ENCODE data around the gene NCAPG2.

- no peak for TF ChIP-seq POLR2A (IDR thresholded peaks at IDR 0.05)
- TF ChIP-seq CTCF (IDR thresholded peaks at IDR 0.05), result no peak
- no peak for TF ChIP-seq EP300 (IDR thresholded peaks at IDR 0.05)
Observed at GRCh38 chr7:158684329-158684728, 20.3 kb downstream of the NCAPG2 start.
